HG02852 (cell line): ENCODE data around the gene NEURL1B.
"Not testable (repeated sequence)": the region's sequence is repeated elsewhere in the genome, so short reads cannot be mapped to it uniquely, and the experiment has no call there.

Experiments
- ATAC-seq: cut with Tn5 transposase; IDR thresholded peaks from one replicate; pipeline ENCODE4 v1.9.1; 2021; ENCODE audit warnings: mild to moderate bottlenecking, moderate library complexity; ENCODE audit not compliant: unreplicated experiment

NEURL1B gene

GRCh38 chr5:172648755-172649154 is 7.7 kb downstream of the NEURL1B start:
- ATAC-seq, result no peak

- ATAC-seq, result not testable (repeated sequence)
These were observed 15.4 kb downstream of the NEURL1B start for GRCh38 chr5:172656496-172656895.

GRCh38 chr5:172657524-172658233 is 16.6 kb downstream of the NEURL1B start:
- ATAC-seq, result not testable (repeated sequence)

GRCh38 chr5:172658391-172658790 is 17.3 kb downstream of the NEURL1B start:
- ATAC-seq, result no peak

- ATAC-seq, result no peak
These were observed 18.0 kb downstream of the NEURL1B start for GRCh38 chr5:172658961-172659501.

- ATAC-seq, result no peak
These were observed 18.5 kb downstream of the NEURL1B start for GRCh38 chr5:172659570-172659908.

GRCh38 chr5:172659909-172660628 is 19.0 kb downstream of the NEURL1B start:
- no peak for ATAC-seq

GRCh38 chr5:172660974-172661373 is 19.9 kb downstream of the NEURL1B start:
- ATAC-seq, result no peak

GRCh38 chr5:172661526-172661925 is 20.5 kb downstream of the NEURL1B start:
- ATAC-seq, result no peak

- no peak for ATAC-seq
These were observed 21.5 kb downstream of the NEURL1B start for GRCh38 chr5:172662596-172662995.

- no peak for ATAC-seq
These were observed 23.0 kb downstream of the NEURL1B start for GRCh38 chr5:172664018-172664417.

- no peak for ATAC-seq
These were observed 23.8 kb downstream of the NEURL1B start for GRCh38 chr5:172664681-172665541.

- no peak for ATAC-seq
These were observed 25.2 kb downstream of the NEURL1B start for GRCh38 chr5:172666251-172666650.

GRCh38 chr5:172667786-172668593 is 26.9 kb downstream of the NEURL1B start:
- no peak for ATAC-seq

GRCh38 chr5:172668594-172669071 is 27.6 kb downstream of the NEURL1B start:
- no peak for ATAC-seq

- ATAC-seq, result no peak
These were observed 28.4 kb downstream of the NEURL1B start for GRCh38 chr5:172669386-172670004.

- no peak for ATAC-seq
These were observed 28.9 kb downstream of the NEURL1B start for GRCh38 chr5:172670005-172670402.

- ATAC-seq, result no peak
These were observed 29.4 kb downstream of the NEURL1B start for GRCh38 chr5:172670444-172670843.

- ATAC-seq, result no peak
These were observed 30.0 kb downstream of the NEURL1B start for GRCh38 chr5:172671091-172671490.

- ATAC-seq, result no peak
These were observed 31.6 kb downstream of the NEURL1B start for GRCh38 chr5:172672681-172673080.
